GM10248 (cell line): Measurements from ENCODE around the gene NCOA4.
"Not testable (repeated sequence)": the region's sequence is repeated elsewhere in the genome, so short reads cannot be mapped to it uniquely, and the experiment has no call there.

Experiments
- CTCF ChIA-PET: fragments of 300-600 bp; sonication (Branson Sonifier 250); formaldehyde crosslinking; extraction: SDS; loops from one replicate; lab custom pipeline; 2021; ENCODE audit warnings: antibody characterized with exemption; lab: Yijun Ruan, JAX
- POLR2A ChIA-PET: fragments of 350-650 bp; sonication (Branson Sonifier 250); formaldehyde crosslinking; extraction: SDS; loops from one replicate; lab custom pipeline; 2020; ENCODE audit warnings: antibody characterized with exemption; lab: Yijun Ruan, JAX
- DNase-seq: peaks from one replicate; pipeline ENCODE4 v3.0.0; 2012; ENCODE audit errors: extremely low spot score
- CTCF ChIP-seq: IDR thresholded peaks from 2 replicates; pipeline ENCODE4 v1.5.1; 2012; ENCODE audit warnings: mild to moderate bottlenecking, low read depth; ENCODE audit errors: extremely low read depth, missing control alignments, control extremely low read depth

NCOA4 gene

DNA sequence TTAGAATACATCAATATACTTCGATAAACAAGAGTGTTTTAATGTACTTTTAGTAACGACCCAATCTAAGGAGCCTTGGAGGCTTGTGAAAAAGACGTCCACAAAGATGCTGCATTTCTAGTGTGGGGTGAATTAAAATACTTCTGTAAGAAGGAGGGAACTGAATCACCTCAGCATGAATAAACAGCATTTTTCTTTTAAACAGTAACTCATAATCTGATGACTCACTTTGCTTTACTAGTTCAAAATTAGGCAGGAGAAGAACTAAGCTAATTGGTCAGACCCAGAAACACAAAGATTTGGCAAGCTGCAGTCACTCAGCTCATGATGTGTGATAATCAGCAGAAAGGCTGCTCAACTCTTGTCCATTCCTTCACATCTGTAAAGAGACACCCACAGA, 24.2 kb downstream of the NCOA4 start:
- no peak for TF ChIP-seq CTCF
- ChIA-PET POLR2A (no interaction called here), CTCF (interaction anchor here (1.0 to 11.3 kb wide), 4 partner anchors 13 to 756 kb away, joined by 3 to 88 read pairs (median 5); no protein-coding TSS in a partner anchor)
- DNase-seq = no peak

- TF ChIP-seq CTCF = no peak
- no peak for DNase-seq
- POLR2A ChIA-PET = no interaction called here
- CTCF ChIA-PET = interaction anchor here (1.0 to 11.3 kb wide), 5 partner anchors 13 to 755 kb away, joined by 3 to 88 read pairs (median 4); no protein-coding TSS in a partner anchor
Measured at GRCh38 chr10:46005383-46005782, 25.0 kb downstream of the NCOA4 start.

DNA sequence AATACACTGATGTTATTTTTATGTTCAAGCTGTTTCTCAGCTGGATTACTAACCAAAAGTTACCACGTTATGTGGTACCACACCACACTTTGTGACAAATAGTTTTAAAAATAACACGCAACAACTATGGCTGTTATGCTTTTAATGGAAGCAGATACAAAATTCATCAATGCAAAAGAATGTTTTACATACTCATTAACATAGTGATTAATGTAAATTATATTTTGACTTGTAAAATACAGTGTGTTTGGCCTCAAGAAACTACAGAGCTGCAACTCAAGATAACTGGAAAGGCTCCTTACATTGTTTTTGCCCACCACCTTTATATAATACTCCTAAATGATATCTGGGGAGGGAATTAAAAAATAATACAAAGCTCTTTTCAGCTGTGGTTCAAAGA, 25.5 kb downstream of the NCOA4 start:
- ChIA-PET CTCF (interaction anchor here (1.3 to 11.3 kb wide), 4 partner anchors 15 to 755 kb away, joined by 3 to 88 read pairs (median 5); no protein-coding TSS in a partner anchor), POLR2A (no interaction called here)
- no peak for DNase-seq
- no peak for TF ChIP-seq CTCF

- TF ChIP-seq CTCF = no peak
- DNase-seq = no peak
- POLR2A ChIA-PET = no interaction called here
- CTCF ChIA-PET = interaction anchor here (11.3 kb wide), 1 partner anchor 16 kb away, joined by 88 read pairs; no protein-coding TSS in a partner anchor
Measured at GRCh38 chr10:46002916-46003693, 27.3 kb downstream of the NCOA4 start.

DNA sequence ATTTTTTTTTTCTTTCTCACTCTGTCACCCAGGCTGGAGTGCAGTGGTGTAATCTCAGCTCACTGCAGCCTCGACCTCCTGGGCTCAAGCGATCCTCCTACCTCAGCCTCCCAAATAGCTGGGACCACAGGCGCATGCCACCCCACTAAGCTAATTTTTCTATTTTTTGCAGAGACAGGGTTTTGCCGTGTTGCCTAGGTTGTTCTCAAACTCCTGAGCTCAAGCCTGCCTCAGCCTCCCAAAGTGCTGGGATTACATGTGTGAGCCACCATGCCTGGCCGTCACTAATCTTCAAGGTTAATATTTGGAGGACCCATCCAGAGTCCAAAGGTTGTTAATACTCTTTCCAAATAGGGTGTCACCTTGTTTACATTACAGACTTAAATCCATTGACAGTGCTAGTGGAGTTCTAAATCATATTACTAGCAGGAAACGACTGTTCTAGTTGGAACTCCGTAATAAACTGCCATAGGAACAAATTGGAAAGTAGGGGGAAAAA, 28.2 kb downstream of the NCOA4 start:
- POLR2A ChIA-PET, DNase-seq: not testable (repeated sequence)
- CTCF ChIA-PET = interaction anchor here (1.1 to 11.3 kb wide), 3 partner anchors 17 to 538 kb away, joined by 3 to 88 read pairs (median 6); no protein-coding TSS in a partner anchor

DNA sequence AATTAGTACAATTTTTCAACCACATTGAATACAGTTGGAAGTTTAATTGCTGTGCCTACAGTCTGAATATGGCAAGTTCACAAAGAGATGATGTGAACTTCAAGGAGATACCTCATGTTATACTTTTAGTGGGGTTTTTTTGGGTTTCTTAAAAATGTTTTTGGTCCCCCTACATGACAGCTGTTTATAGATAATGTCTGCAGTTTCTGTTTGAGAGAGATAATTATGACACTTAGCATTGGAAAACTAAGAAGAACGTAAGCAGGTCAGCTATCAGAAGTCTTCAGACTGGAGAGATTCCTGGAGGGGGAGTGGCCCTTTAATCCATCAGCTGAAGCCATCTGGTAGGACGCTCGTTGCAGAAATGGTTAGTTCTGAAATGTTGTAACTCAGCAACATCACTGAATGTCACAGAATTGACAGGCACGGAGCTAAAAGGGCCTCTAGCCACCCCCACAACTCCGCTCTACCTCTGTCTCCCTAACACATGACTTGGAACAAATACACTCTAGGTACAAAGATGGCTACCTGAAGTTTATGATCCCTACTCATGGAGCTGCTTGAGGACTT, 29.2 kb downstream of the NCOA4 start:
- DNase-seq = no peak
- ChIA-PET POLR2A (no interaction called here), CTCF (interaction anchor here (1.1 to 11.3 kb wide), 3 partner anchors 18 to 537 kb away, joined by 3 to 88 read pairs (median 6); no protein-coding TSS in a partner anchor)
- no peak for TF ChIP-seq CTCF

- no peak for DNase-seq
- TF ChIP-seq CTCF = no peak
- ChIA-PET CTCF (interaction anchor here (11.3 kb wide), 1 partner anchor 19 kb away, joined by 88 read pairs; no protein-coding TSS in a partner anchor), POLR2A (no interaction called here)
Measured at GRCh38 chr10:46000538-46000937, 29.9 kb downstream of the NCOA4 start.

DNA sequence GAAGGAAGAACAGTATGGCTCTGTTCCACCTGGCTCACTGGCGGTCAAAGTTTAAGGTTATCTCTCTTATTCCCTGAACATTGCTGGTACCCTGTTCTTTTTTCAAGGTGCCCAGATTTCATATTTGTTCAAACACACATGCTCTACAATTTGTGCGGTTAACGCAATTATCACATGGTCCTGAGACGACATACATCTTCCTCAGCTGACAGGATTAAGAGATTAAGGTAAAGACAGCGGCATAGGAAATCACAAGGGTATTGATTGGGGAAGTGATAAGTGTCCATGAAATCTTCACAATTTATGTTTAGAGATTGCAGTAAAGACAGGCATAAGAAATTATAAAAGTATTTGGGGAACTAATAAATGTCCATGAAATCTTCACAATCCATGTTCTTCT, 30.5 kb downstream of the NCOA4 start:
- CTCF ChIA-PET = interaction anchor here (11.3 kb wide), 1 partner anchor 20 kb away, joined by 88 read pairs; no protein-coding TSS in a partner anchor
- POLR2A ChIA-PET, DNase-seq: not testable (repeated sequence)
